ENCODE measurements around the gene TUBA8. TPM values are rescaled to one million over a fixed set of nuclear protein-coding genes. Genes with fewer than 3 reads are reported as not detected.
"Not testable (repeated sequence)": the region's sequence is repeated elsewhere in the genome, so short reads cannot be mapped to it uniquely, and the experiment has no call there.

The TUBA8 gene
- polyA plus RNA-seq, 10 donors, result 5.4 to 23.4 (median 17.1) TPM

- DNase-seq, result not testable (repeated sequence)
Measured at GRCh38 chr22:18164584-18164983, 54.0 kb downstream of the TUBA8 start.

- not testable (repeated sequence) for DNase-seq
Measured at GRCh38 chr22:18165356-18165755, 54.7 kb downstream of the TUBA8 start.

GRCh38 chr22:18170284-18170683, 59.7 kb downstream of the TUBA8 start:
- not testable (repeated sequence) for DNase-seq

DNA sequence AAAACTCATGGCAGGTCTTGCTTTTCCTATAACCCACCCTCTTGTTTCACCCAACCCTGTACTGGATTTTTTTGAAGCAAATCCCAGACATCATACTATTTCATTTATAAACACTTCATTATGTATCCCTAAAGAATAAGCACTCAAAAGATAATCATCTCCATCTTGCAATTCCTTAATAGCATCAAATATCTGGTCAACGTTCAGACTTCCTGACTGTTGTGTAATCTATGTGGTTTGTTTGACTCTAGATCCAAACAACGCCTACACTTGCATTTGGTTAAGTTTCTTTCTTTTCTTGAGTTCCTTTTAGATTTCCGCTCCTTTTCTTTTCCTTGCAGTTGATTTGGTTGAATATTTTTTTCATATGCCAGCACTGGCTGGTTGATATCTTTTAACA, 61.6 kb downstream of the TUBA8 start:
- not testable (repeated sequence) for DNase-seq

- DNase-seq, result not testable (repeated sequence)
Measured at GRCh38 chr22:18172776-18173175, 62.2 kb downstream of the TUBA8 start.

- DNase-seq, result not testable (repeated sequence)
Measured at GRCh38 chr22:18173441-18173840, 62.8 kb downstream of the TUBA8 start.

Other genes with a start within 250 kb of the TUBA8 start
- 10 to 100 TPM; 24.8 to 49.3 (median 31.7) TPM for gene MICAL3, start 86.2 kb upstream of the TUBA8 start, polyA plus RNA-seq (ENCODE audit: insufficient read length in 10 of 10)
- gene PEX26, start 32.8 kb upstream of the TUBA8 start, polyA plus RNA-seq (ENCODE audit: insufficient read length in 10 of 10), result 10 to 100 TPM; 14.4 to 18.3 (median 16.5) TPM
- 10 to 100 TPM; 10.6 to 18.6 (median 14.7) TPM for gene USP18, start 39.4 kb downstream of the TUBA8 start, polyA plus RNA-seq (ENCODE audit: insufficient read length in 10 of 10)

All from muscle of back (tissue), 11 donors.